Measurements from ENCODE around the gene ARF1.

The ARF1 gene

GRCh38 chr1:228088586-228089498 lies 6.3 kb downstream of the ARF1 start:
- no peak for FAIRE-seq

GRCh38 chr1:228089519-228090380 lies 7.2 kb downstream of the ARF1 start:
- FAIRE-seq, result no peak

DNA sequence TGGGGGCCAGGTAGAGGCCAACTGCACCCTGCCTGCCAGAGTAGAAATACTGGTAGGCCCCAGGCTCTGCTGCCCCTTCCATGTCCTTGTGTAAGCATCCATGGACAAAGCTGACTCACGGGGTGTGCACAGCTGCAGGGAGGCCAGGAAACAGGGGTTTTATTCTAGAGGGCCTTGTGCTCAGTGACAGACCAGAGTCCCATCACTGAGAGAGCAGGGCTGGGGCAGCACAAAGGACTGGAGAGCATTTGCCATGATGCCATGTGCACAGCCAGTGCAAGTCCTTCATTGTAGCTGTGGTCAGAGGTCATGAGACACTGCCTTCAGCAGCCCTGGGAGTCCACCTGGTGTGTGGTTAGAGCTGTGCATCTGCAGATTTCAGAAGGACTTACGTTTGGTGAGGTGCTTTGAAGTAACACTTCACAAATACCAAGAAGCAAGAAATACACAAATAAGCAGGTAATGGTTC lies 8.1 kb downstream of the ARF1 start:
- FAIRE-seq, result no peak

- FAIRE-seq, result no peak
Observed at GRCh38 chr1:228091084-228091483, 8.6 kb downstream of the ARF1 start.

DNA sequence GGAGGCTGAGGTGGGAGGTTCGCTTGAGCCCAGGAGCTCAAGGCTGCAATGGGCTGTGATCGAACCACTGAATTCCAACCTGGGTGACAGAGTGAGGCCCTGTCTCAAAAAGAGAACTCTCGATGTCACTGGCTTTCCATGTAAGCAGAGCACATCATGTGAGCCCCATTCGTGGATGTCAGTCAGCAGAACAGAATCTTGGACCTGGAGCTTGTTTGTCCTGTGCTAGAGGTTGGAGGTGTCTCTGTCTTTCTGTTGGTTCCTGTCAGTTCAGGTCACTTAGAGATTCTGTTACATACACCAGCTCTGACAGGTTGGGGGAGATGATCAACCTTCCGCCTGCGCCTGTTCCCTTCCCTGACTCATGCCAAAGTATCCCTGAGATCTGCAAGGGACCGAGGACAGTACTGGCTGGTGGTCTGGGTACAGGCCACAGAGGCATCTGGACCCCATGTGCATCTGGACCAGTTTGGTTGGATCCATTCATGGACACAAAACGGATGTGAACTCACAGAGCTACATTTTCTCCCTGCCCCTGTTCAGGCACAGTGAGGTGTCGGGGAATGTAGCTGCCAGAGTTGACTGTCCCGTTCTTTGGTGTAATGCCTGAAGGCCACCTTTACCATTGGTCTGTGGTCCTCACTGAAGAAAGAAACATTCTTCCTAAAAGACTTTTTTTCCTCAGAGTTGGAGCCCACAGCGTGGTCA lies 10.0 kb downstream of the ARF1 start:
- FAIRE-seq, result no peak

DNA sequence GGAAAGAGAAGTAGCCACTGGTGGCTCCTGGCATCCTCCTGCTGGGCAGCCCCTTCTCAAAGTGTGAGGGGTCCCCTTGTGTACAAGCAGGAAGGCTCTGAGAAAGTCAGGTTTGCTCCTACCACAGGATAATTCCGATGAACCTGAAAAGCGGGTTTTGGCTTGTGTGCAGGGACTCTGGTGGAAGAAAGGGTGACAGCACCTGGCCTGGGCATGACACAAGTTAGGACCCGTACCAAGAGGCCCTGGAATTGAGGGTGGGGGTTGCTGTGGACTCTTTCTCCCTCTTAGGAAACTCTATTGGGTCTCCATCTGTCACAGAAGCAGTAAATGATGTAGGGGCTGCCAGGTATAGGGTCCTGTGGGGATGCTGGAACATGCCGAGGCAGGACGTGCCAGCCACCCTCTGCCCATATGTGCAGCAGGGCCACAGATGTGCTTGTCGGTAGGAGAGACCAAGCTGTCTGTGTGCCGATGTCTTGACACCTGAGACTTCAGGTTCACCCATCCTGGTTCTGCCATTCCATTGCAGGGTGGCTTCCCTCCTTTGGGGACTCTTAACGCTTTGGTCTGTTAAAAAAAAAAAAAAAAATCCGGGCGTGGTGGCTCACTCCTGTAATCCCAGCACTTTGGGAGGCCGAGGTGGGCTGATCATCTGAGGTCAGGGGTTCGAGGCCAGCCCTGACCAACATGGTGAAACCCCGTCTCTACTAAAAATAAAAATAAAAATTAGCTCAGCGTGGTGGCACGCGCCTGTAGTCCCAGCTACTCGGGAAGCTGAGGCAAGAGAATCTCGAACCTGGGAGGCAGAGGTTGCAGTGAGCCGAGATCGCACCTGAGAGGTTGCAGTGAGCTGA lies 10.8 kb downstream of the ARF1 start:
- no peak for FAIRE-seq

DNA sequence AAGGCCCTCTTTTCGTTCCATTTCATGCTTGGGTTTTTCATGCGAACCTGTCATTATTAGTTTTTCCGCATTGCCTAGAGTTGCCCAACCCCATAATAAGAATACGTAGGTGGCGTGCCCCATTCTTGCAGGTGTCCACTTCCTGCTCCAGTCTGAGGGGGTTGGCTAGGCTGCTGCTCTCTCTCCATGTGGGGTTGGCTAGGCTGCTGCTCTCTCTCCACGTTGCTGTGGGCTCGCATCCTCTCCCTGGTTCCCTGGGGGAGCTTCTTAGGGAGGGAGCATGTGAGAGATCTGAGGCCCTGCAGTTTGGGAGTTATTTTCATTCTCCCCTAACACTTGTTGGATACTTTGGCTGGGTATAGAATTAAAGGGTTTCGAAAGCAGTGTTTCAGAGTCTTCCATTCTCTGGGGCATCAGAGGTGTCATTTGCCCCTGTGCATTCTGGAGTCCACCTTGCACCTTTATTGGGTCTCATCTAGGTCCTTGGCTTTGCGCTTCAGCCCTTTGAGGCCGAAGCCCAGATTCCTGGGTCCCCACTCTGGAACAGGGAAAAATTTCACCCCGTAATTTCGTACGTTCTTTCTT lies 12.0 kb downstream of the ARF1 start:
- no peak for FAIRE-seq

DNA sequence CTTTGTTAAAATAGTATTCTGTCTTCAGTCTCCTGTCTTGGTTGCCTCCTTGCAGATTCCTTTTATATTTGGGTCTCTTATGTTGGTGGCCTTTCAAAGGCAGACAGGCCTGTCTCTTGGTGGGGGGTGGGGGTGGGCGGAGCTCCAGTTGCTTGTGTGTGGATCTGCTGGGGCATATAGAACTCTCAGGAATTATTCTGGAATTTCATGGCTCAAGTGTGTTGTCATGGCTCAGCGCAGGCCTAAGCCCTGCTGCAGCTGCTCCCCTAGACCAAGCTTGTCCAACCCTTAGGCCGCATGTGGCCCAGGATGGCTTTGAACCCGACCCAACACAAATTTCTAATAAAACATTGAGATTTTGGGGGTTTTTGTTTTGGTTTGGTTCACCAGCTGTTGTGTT lies 12.7 kb downstream of the ARF1 start:
- FAIRE-seq, result no peak

- no peak for FAIRE-seq
Observed at GRCh38 chr1:228095938-228096337, 13.4 kb downstream of the ARF1 start.

DNA sequence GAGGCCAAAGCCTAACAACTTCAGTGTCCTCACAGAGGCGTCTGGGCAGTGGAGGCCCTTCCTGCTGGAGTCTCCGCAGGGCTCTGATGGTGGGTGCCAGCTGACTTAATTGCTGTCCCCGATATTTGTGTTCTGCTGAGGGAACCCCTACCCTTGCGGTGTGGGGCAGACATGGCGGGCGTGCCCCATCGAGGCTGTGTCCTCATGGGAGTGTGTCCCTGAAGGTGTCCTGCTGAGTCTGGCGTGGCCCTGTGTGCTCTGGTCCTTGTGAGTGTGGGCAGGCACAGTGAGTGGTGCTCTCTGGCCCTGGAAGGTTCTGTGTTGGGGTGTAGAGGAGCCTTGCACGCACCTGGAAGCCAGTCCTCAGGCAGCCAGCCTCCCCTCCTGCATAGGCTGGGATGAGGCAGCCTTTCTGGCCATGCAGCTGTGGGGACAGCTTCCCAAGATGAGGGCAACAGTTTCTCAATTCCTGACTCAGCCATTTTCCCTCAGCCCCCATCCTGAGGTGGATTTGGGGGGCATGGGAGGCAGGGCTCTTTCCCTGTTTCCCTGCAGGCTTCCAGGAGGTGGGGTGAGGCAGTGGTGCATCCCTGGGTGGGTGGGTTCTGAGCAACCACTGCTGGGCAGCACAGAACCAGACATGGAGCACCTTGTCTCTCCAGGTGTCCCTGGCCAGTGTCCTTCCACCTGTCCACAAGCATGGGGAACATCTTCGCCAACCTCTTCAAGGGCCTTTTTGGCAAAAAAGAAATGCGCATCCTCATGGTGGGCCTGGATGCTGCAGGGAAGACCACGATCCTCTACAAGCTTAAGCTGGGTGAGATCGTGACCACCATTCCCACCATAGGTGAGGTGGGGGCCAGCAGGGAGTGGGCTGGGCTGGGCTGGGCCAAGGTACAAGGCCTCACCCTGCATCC lies 14.2 kb downstream of the ARF1 start:
- FAIRE-seq, result no peak

GRCh38 chr1:228097333-228098081 lies 15.0 kb downstream of the ARF1 start:
- FAIRE-seq, result no peak

GRCh38 chr1:228098323-228098931 lies 15.9 kb downstream of the ARF1 start:
- FAIRE-seq, result no peak

GRCh38 chr1:228099331-228099732 lies 16.8 kb downstream of the ARF1 start:
- no peak for FAIRE-seq

DNA sequence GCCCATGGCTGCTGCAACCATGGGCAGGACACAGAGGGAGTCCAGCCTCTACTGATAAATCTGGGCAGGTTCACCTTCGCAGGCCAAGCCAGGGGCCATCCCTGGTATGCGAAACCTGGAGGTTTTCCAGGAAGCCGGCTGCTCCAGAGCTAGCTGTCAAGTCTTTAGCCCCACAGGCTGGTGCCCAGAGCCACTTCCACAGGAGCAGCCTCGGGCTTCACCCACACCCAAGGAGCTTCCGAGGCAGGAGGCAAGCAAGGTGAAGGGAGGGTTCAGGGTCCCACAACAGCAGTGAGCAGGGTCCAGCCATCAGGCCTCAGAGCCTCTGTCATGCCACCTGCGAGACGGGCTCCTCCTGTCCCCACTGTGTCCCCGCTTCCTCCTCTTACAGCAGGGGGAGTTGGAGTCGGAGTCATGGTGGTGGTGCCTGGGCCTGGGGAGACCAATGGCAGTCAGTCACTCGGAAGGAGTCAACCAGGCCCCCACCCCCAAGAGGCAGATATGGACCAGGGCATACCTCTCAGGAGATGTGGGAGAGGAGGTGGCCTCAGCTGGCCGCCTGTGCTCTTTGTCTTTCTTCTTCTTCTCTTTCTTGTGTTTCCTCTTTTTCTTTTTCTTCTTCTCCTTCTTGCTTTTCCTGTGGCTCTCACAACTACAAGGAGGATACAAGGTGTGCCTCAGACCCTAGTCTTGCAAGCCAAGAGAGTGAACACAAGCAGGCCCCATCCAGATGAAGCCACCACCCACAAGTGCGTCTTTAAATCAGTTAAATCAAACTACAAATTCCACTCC lies 18.5 kb downstream of the ARF1 start:
- no peak for FAIRE-seq

GRCh38 chr1:228101614-228101993 lies 19.1 kb downstream of the ARF1 start:
- FAIRE-seq, result no peak

DNA sequence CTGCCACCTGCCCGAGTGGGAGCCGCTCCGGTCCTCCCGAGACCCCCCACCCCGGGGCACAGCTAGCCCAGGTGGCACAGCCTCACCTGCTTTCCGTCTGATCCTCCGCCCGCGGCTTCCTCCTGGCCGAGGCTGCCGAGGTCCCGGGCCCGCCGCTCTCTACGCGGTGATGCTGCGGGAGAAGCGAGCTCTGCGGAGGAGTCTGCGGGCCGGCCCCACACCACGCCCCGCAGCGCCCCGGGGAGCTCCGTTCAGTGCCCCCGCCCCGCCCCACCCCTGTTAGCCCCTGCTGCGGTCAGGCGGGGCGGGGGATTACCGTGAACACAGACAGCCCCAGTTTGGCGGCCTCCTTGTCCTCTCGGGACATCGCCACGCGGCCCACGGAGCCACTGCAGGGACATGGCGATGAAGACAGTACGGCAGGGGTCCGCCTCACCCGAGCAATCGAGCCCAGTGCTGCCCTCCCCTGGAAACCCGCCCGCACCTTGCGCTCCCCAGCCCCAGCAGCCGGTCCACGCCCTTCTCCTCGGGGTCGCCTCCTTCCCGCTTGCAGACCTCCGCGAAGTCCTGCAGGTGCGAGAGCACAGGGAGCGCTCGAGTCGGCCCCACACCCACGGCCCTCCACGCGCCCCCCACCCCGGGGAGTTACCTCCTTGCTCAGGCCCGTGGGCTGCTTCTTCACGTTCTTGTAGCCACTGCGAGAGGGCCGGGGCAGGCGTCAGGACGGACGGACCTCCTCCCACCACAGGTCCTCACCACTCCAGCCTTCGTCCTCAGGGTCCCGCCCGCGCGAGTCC lies 19.7 kb downstream of the ARF1 start:
- no peak for FAIRE-seq

- FAIRE-seq, result peak; percentile 54
Observed at GRCh38 chr1:228102791-228103620, 20.5 kb downstream of the ARF1 start, which contains the start of gene C1orf35. C1orf35 (minus strand) TSS chr1:228103325; CDS start chr1:228103227, 98 bp downstream.

Data from G401.6 (cell line).